Fibroblast of mammary gland (primary cell): ENCODE data around the gene ICAM5.

Experiments used
- DNase-seq: peaks from one replicate; pipeline ENCODE4 v3.0.0-alpha.2; 2010; ENCODE audit warnings: low read depth
- H3K4me3 ChIP-seq: 2 replicates; pipeline ENCODE4 v1.5.1; 2011; ENCODE audit warnings: low read depth, mild to moderate bottlenecking, low read length, moderate library complexity; ENCODE audit not compliant: control insufficient read depth
- CTCF ChIP-seq: conservative IDR thresholded peaks from 2 replicates; pipeline ENCODE4 v1.5.1; 2011; ENCODE audit warnings: low read depth, low read length, inconsistent platforms; ENCODE audit not compliant: control insufficient read depth, insufficient read depth

The ICAM5 gene

GRCh38 chr19:10316229-10317044 lies 26.7 kb downstream of the ICAM5 start:
- DNase-seq = no peak
- no peak overlapping the region for H3K4me3 ChIP-seq
- TF ChIP-seq CTCF = no peak

DNA sequence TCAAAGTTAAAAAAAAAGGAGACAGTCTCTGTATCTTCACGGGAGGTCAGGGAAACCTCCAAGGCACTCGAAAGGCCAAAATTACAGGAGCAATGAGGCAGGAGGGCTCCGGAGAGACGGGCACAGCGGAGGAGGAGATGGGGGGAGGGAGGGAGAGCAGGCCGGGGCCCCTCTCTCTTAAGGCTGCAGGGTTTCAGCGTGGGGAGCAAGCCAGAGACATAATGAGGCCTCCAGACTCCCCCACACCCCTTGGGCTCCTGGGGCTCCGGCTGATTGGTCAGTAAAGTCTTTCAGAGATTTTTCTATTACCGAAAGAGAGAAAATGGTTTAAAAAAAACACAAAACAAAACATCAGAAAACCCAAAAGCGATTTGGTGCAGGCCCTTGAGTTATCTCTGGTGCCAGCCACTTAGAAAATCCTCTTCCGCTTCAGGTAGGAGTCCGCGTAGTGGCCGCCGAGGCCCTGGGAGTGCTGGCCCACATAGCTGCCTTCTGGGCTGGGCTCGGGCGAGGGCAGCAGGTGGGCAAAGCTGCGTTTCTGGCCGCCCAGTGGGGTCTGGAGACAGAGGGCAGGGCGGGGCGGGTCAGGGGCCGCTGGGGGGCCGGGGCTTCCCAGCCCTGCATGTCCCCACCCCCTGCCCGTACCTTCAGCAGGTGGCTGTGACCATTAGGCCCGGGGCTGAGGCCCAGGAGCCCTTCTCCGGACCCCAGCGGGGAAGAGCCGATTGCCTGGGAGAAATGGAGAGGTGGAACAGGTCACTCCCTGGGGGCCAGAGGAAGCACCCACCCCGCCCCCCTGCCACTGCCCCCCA lies 27.5 kb downstream of the ICAM5 start:
- no peak for DNase-seq
- no peak overlapping the region for H3K4me3 ChIP-seq
- no peak for TF ChIP-seq CTCF

DNA sequence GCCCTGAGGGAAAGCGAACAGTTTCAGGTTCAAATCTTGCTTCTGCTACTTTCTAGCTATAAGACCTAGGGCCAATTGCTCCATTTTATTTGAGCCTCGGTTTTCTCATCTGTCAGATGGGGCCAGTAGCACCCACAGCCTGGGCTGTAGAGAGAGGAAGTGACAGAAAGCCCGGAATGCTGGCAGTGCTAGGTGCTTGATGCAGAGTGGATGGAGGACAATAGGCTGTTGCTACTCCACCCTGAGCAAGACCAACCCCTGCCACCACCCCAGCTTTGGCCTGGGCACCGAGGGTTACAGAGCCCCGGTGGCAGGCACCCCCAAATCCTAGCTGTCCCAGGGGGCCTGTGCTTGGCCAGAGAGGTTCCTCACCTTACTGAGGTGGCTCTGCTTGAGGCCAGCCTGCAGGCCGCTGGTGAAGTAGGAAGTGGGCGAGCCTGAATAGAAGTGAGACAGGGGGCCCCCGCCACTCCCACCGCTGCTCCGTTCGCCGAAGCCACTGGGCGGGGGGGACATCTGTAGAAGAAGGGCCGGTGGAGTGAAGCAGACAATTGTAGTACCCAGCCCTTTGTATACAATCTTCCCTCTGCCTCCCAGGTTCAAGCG lies 28.2 kb downstream of the ICAM5 start:
- DNase-seq = no peak

DNA sequence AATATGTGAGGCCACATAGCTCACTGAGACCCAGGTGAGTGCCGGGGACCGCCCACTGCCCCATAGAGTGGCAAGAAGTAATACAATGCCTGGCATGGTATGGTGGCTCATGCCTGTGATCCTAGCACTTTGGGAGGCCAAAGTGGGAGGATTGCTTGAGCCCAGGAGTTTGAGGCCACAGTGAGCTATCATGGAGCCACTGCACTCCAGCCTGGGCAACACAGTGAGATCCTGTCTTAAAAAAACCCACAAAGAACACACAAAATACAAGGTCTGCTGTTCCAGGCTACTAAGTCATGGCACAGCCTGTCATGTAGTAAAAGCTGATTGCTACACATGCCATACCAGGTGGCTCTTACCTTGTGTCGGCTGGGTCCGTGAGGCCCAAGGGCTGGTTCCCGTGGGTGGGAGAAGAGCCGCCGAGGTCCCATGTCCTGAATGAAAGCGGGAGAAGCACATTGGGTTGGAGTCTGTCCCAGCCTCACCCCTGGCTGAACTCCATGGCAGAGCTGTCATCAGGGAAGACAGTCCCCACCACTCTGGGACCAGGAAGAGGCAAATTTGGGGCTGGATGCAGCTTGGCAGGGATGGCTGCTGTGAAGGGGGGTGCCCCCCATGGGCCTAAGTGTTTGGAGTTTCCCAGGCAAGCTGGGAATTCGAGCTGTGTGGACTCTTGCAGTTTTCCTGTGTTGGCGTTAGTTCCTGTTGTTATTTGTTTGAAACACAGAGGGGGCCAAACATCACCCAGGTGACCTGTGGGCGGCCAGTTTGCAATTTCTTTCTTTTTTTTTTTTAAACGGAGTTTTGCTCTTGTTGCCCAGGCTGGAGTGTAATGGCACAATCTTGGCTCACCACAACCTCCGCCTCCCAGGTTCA lies 29.3 kb downstream of the ICAM5 start:
- no peak for TF ChIP-seq CTCF
- no peak for DNase-seq
- no peak overlapping the region for H3K4me3 ChIP-seq

More for the DNA sequence above, 28.2 kb downstream of the ICAM5 start:
- no peak for TF ChIP-seq CTCF
- no peak overlapping the region for H3K4me3 ChIP-seq

DNA sequence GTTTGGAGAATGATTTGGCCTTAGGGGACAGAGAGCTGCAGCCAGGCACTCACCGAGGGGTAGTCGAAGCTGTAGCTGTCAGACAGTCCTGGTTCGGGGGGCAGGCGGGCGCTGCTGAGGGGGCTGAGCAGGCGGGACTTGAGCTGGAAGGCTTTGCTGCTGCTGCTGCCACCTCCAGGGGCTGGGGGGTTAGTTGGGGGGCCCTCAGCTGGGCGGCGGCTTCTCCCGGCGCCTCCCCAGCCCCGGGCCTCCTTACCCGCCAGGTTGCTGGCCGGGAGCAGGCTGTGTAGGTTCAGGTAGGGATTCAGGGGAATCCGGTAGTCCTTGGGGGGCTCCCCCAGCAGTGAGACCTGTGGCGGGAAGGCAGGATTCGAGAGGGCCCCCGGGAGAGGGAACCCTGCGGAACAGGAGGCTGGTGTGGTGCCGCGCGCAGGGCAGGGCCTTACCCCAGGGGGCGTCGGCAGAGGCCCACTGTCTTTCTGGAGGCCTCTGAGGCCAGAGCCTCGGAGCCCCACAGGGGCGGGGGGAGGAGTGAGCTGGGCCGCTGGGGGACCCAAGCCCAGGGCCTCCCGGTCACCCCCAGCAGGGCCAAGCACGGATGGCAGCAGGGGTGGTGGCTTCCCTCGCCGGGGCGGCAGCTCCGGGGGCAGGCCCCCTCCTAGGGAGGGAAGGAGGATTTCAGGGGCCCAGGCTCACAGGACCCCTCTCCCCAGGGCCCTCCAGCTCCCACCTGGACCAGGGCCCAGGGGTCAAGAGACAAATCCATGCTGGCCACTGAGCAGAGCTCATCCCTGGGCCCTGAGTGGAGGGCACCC lies 31.1 kb downstream of the ICAM5 start:
- no peak overlapping the region for H3K4me3 ChIP-seq
- no peak for TF ChIP-seq CTCF
- DNase-seq = no peak
